Hepatic stellate cell (primary cell): ENCODE measurements around the gene TSPAN1.
A peak's percentile ranks its signal among the peaks of the same experiment; 100 is the strongest.

ENCODE experiments used
- DNase-seq: peaks from one replicate; pipeline ENCODE4 v3.0.0; 2011; ENCODE audit warnings: low spot score

Gene TSPAN1, protein sequence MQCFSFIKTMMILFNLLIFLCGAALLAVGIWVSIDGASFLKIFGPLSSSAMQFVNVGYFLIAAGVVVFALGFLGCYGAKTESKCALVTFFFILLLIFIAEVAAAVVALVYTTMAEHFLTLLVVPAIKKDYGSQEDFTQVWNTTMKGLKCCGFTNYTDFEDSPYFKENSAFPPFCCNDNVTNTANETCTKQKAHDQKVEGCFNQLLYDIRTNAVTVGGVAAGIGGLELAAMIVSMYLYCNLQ

DNA sequence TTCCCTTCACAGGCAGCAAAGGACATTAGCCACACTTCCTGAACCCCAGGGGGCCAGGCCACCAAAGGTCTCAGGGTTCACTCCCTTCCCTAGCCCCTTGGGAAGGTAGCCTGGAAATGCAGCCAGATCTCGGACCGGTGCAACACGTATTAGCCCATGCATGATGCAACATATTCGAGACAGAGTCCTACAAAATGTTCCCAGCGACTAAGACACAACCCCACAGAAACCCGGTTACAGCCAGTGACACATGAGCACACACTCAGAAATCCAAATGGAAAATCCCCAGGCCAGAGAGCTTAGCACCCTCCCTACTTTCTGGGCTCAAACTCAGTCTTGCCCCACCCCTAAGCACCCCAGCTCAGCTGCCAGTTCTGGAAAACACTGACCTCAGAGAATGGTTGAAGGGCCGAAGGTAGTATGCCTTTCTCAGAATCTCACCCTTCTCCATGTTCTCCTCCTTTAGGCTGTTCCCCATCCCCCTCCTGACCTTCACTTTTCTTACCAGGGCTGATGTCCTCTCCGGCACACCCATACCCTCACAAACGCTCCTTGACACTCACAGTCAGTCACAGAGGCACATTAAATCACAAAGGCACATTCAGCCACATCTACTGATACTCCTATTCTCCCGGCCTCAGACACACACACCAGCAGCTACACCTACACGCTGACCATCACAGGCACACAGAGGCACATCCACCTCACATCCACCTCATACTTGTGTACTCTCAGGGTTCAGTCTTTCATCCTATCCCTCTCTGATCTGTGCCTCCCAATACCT, at the start of gene TSPAN1:
TSS of gene TSPAN1 (plus strand) at position 640 of the 784 bp plus-strand sequence. CDS start 6,021 bp downstream, outside the sequence.
- DNase-seq: peak; percentile 66

DNA sequence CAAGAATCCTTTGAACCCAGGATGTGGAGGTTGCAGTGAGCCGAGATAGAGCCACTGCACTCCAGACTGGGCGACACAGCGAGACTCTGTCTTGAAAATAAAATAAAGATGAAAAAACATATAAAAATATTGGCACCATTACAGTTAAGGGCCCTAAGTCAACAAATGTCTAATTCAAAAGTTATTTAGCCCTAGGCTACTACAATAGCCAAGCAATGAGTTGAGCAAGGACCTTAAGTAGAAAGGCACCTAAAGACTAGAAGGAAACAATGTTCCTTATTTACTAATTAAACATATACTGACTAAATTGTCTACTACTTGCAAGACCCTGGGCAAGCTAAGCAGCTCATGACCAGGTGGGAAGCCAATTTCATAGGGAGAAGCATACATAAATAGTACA, 46.5 kb upstream of the TSPAN1 start:
- DNase-seq: no peak

DNA sequence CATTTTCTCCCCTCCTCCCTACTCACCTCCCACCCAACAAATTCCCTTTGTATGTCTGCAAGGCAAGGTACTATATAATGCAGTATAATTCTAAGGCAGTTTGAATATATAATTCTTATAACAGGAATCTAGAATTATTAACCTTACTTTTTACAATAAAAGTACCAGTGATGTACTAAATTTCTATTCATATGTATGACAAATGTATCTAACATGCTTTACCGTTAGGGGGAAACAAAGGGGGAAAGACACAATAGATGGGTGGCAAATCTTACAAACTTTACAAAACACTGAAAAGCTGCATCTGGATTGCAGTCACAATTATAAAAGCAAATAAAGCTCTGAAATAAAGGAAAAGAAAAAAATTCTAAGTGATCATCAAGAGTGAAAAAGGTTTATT, 44.8 kb upstream of the TSPAN1 start:
- no peak for DNase-seq

DNA sequence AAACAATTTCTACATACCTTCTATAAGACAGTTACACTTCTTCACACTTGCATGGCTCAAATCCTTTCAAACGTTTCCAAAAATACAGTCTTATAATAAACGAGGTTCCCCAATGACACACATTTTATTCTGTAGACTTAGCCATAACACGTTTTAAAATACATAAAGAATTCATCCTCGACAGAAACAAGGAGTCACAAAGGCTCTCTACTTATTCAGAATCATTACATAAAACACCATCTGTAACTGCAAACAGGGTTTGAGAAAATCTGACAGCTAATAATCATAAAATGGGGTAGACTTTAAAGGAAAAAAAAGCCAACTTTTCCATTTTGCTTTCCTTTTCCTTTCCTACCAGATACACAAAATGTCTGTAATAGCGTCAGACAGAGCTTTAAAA, 44.3 kb upstream of the TSPAN1 start:
- DNase-seq: no peak

DNA sequence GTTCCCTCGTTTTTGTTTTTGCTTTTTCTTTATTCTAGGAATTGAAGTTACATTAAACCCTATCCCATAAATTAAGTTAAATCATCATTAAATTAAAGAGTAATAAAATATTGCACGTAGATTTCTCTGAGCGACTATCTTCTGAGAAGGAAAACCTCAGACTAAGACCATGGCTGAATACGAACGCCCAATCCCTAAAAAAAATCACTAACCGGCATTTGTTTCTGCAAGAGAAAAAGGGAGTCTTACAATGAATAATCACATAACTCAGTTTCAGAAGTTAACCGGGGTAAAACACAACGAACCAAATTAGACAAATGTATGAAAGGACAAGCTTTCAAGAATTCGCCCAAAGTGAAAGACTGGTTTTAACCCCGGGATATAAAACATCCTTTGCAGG, 43.8 kb upstream of the TSPAN1 start:
- DNase-seq: no peak

DNA sequence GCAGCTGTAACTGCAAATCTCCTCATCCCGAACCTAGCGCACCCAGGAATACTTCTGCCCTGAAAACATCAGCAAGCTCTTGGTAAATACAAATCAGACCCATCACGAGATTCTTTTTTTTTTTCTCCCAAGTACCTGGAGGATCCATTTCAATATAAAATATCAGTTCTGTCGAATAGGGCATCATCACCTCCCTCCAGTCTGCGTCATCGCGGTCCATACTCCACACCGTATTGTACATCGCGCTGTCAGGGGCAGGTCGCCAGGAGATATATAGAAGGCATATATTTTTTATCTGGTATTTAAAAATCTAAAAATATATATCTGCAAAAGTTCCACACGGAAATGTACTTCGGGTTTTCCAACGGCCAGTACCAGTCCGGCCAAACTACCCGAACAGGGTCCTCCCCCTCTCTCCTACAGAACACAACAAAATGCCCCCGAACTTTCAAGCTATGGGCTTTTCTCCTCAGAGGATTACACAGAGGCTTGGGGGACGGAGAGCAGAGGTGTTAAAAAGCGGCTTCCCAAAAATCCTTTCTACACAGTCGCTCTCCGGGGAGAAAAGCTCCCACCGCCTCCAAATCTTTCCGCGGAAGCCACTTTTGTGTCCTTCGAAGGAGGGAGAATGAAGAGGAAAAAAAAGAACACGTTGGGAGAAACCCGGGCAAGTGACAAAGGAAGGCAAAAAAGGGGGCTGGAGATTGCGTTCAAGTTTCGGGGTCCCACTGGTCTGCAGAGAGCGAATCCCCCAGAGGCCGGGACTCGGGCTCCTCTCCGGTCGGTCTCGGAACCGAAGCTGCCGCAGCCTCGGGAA, 43.0 kb upstream of the TSPAN1 start:
- DNase-seq: no peak

DNA sequence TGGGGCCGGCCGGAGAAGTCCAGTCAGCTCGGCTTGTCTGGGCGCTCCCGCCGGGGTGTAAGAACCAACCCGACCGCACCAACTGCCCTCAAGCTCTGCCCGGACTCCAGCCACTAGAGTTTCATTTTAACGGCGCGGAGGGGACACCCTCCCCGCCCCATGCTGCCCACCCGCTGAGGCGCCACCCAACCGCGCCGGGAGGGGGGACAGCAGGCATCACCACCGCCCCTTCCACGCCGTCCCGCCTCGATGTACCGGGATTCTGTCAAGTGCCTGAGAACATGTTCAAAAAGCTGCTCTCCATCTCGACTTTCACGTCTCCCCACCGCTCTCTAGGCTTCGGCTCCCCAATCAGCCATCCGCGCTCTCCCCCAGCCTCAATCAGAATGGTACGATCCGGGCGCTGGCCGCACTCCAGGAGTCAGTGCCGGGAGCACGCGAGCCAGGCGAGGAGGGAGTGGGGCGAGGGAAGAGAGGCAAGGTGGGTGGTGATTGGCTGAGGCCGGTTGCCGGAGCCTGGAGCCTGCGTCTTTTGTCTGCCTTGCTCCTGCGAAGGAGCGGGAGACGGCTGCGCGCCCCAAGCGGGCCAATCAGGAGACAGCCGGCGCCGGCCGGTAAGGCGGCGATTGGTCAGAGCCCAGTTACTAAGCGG, 42.2 kb upstream of the TSPAN1 start, which contains the start of gene PIK3R3:
TSS of gene PIK3R3 (minus strand) at position 101 of the 652 bp plus-strand sequence. CDS start 677 bp downstream, outside the sequence.
- DNase-seq: peak; percentile 98

DNA sequence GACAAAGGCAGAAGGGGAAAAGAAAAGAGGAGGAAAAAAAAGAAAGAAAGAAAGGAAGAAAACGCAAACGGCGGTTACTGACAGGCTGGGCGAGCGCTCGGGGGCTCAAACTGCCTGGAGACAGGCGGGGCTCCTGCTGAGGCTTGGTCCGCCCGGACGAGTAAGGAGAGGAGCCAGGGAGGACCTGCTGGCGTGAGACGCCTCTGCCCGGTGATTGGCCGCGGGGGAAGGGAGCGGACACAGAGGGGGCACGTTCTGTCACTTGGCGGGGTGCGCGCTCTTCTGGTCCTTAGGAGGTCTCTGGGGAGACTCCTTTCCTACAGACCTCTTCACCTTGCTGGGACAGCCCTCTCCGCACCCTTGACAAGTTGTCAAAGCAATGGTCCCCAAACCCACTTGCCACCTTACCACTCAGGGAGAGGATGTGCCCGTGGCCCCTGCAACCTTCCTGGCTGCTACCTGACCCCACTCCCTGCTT, 41.7 kb upstream of the TSPAN1 start:
- DNase-seq: peak; percentile 68

DNA sequence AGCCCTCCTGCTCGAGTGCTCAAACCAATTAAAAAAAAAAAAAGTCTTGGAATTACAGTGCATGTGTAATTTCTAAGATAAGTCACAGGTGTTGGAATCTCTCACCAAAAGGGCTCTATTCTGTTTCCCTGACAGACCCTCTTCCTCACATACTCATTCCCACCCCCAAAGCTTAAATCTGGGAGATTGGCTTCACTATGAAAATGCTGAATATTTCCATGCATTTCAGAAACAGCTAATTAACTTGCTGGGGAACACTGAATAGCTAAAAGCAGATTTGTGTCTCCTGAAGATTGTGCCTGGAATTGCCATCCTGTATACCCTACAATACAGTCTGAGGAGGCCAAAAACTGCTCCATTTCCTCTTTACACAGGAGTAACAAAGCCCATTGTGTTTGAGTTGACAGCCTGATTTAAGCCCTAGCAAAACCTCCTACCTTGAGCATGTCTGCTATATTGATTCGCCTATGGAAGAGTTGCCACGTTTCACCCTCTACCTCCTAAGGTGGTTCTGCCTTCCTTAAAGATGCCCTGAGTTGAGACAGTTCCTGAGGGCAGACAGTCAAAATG, 41.0 kb upstream of the TSPAN1 start:
- DNase-seq: no peak

DNA sequence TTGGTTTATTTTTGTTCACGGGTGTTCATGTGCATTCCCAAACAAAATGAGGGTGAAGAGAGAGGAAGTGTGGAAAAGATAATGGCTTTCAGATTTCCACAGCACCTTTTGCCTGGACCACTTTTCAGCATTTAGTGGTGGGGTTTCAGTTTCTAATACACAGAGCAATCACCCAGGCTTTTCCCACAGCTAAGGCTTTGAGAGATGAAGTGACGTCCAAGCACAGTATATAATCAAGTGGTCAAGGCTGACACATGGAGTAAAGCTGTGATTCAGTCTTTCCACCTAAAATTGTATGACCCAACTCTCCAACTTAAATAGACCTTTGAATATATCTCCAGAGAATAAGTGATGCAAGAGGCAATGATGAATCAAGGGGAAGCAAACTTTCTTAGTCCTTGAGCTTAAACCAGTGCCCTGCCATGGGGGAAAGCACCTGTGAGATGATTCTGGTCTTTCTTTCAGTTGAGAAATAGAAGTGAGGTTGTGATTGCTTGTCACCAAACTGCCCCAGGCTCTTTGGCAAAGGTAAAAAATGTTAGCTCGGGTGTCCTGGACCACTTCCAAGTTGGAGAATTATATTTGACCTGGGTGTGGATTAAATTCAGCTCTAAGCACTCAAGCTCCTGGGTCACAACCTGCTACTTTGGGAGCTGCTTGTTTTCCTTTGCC, 40.1 kb upstream of the TSPAN1 start:
- DNase-seq: no peak

DNA sequence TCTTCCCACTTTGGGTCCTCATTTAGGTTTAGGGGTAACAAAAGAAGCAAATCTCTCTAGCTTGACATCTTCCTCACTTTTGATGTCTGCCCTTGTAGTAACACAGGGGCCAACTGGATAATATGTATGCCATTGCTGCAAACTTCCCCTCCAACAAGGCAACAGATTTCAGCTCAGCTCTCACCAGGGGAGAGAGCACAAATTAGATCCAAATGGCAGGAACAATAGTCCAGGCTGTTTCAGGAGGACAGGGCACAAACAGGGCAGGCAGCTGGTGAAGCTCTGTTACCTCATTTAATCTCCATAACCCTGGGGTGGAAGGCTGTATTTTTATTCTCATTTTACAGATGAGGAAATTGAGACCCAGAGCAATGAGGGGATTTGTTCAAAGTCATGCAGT, 38.2 kb upstream of the TSPAN1 start:
- DNase-seq: no peak

DNA sequence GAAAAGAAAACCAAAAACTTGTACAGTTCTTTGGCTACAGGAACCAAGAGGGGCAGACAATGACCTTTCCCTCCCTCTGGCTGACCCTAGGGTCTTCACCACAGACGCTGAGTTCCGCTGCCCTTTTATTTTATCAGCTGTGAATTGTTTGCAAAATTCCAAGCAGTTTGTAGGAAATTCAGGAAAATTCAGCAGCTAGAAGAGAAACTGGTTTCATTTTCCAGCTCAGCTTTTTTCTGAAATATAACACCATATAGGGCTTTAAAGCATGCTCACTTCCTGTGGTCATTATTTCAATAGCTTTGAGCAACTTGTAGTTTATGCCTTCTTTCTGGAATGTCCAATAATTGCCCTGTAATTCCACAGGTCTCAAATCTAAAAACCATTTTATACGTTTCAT, 37.0 kb upstream of the TSPAN1 start:
- peak; percentile 57 for DNase-seq

DNA sequence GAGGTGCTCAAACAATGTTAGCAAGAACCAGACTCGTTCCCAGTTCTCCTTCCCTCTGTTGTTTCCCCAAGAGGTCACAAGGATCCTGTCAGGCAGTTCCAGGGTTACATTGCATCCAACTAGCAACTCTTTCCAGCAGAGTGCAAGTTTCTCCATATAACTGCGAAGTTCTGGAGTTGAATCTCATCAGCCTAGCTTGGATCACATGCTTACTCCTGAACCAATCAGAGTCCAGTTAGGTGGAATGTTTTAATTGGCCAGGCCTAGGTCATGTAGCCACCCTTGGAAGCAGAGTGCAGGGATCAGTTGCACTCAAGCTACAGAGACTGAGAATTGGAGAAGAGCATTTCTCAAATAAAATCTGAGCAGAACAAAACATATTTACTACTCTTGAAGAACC, 26.6 kb upstream of the TSPAN1 start:
- DNase-seq: no peak

DNA sequence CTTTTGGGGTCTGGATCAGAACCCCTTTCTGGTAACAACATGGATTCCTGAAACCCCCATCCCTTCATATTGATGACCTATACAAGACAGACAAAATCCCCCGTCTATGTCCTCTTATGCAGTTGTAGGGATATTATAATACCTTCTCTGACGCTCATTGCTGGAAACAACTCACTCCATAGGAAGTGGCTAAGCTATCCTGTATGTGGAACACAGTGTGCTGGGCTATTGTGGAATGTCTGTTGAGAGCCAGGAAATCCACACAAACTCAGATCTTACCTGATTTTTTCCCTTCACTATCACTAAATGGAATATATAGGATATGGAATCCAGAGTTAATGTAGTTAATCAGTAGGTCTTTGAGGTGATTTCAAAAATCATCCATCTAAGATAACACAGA, 24.8 kb upstream of the TSPAN1 start:
- no peak for DNase-seq

DNA sequence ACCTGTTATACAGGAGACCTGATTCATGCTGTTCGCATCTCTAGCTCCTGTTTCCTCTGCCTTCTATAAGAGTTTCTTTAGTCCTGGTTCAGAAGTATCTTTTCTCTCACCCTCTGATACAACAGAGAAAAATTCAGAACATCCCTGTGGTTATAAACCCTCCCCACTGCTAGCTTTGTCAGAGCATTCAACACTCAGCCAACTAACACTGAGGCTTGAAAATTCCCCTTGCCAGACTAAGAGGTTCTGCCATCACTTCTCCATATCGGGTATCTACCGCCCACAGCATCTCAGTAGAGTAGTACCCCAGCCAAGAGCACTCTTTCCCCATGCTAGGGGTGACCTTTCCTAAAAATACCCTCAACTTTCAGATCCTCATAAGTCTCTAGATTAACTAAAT, 22.9 kb upstream of the TSPAN1 start:
- no peak for DNase-seq

DNA sequence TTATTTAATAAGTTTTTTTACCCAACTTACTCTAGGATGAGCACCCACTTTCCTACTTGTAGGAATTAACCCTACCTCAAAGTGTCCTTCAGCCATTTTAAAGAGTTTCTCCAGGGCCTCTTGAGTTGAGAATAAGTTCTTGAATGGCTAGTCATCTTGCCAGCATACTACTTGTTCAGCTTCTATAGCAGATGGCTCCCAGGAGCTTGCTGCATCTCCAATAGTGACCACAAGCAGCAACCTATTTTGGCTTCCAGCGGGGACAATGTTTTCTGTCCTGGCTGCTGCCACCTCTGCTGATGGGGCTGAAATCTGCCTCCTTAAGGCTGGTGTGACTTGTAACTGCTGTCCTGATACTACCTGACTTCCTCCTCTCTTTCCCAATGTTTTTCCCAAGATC, 21.7 kb upstream of the TSPAN1 start:
- no peak for DNase-seq

DNA sequence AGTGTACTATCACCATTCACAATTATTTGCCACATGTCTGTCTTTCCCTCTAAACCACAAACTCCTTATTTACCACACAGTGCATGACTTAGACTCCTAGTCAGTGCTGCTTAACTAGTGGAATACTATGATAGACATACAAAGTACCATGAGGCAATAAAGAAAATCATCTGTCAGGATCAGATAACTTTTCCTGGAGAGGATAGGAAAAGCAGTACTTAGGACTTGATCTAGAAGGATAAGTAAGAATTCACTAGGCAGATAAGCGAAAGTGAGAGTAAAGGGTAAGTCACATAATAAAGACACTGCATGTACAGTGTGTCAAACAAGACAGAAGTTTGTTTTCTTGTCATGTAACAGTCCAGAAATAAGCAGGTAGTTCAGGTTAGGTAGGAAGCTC, 21.2 kb upstream of the TSPAN1 start:
- no peak for DNase-seq

DNA sequence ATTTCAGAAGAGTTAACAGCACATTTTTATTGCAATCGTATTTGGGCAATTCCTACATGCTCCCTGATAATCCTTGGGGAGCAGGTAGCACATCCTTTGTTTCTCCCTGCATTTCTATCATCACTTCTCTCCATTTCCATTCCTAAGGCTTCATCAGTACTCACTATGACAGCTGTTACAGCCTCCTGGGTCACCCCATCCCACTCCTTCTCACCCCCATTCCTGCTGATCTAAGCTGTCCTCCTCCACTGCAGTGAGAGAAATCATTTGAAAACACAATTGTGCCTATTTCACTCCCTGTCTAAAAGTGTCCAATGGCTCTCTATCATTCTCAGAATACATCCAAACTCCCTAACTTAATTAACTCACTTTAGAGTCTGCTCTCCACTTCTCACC, 17.0 kb upstream of the TSPAN1 start:
- no peak for DNase-seq

DNA sequence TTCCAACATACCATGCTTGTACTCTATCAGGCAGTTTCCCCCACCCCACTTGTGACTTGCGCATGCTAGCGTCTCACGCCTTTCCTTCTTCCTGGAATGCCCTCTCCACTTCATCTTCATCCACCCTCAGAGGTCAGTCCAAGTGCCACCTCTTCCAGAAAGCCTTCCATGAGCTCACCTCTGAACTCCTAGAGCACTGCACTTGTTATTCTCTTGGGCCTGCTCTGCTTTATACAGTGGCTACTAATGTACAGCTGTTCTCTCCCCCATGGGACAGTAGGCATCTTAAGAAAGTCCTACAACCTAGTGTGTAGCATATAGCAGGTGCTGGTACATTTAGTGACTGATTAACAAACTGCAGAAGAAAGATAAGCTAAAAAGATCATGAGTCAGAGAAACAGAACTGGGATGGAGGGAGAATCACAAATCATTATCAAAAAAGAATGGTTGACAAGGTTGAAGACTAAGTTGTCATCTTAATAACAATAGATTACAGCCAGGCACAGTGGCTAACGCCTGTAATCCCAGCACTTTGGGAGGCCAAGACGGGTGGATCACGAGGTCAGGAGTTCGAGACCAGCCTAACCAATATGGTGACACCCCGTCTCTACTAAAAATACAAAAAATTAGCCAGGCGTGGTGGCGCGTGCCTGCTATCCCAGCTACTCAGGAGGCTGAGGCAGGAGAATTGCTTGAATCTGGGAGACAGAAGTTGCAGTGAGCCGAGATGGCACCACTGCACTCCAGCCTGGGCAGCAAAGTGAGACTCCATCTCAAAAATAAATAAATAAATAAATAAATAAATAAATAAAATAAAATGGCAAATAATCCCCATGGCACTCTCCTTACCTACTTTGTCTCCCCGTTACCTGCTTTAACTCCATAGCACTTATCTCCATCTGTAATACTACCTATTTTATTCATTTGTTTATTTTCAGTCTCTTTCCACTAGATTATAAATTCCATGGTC, 16.3 kb upstream of the TSPAN1 start:
- DNase-seq: no peak

DNA sequence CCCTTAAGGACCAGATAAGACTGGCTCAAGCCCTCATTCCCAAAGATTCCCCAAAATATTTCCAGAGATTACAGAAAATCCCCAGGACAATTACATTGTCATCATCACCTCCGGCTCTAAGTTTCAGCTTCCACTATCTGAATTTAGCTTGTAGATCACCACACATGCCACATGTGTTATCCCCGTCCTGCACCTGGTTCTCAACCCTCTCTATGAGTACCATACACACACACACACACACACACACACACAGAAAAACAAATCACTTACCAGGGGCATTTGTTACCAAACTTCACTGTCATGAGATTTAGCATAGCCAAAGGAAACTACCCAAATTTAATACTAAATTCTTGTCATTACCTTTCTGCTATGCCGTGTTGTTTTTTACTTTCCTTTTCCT, 15.4 kb upstream of the TSPAN1 start:
- DNase-seq: no peak
